Measurements from ENCODE around the gene ZDHHC14.
"Not testable (repeated sequence)": the region's sequence is repeated elsewhere in the genome, so short reads cannot be mapped to it uniquely, and the experiment has no call there.

ZDHHC14 gene

DNA sequence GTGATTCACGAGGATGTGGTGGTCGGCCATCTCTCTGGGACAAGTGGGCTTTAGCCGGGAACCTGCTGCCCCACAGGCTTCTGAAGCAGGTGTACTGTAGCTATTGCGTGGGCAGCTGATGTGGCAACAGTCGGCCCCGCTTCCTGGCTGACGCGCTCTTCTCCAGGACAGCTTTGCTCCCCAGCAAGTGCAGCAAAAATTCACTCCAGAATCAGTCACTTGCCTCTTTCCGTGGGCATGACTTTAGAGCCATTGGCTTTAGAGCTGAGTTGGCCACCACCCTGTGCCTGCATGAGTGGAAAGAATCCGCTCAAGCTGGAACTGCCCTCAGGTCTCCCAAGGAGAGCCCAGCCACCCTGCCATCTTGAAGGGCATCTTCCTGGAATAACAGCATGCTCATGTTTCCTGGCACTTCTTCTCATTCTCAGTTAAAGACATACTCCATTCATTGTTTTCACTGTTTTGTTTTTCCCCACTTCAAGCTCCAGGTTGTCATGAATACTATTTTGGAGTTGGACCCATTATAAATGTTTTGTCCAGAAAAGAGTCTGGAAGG lies 178.3 kb downstream of the ZDHHC14 start:
- Histone ChIP-seq H3K4me3 (ENCODE audit: severe bottlenecking) (no peak overlapping the region), H3K36me3 (ENCODE audit: low read depth) (no peaks in the 10 kb centered on the region), H3K9me3 (ENCODE audit: severe bottlenecking) (no peaks in the 10 kb centered on the region), H3K4me1 (ENCODE audit: insufficient read depth, poor library complexity, severe bottlenecking) (no peaks in the 10 kb centered on the region), H3K27ac (ENCODE audit: poor library complexity, severe bottlenecking) (no peak overlapping the region), H3K27me3 (ENCODE audit: insufficient read depth, poor library complexity, severe bottlenecking) (no peaks in the 10 kb centered on the region)
- TF ChIP-seq, protein P1, sequence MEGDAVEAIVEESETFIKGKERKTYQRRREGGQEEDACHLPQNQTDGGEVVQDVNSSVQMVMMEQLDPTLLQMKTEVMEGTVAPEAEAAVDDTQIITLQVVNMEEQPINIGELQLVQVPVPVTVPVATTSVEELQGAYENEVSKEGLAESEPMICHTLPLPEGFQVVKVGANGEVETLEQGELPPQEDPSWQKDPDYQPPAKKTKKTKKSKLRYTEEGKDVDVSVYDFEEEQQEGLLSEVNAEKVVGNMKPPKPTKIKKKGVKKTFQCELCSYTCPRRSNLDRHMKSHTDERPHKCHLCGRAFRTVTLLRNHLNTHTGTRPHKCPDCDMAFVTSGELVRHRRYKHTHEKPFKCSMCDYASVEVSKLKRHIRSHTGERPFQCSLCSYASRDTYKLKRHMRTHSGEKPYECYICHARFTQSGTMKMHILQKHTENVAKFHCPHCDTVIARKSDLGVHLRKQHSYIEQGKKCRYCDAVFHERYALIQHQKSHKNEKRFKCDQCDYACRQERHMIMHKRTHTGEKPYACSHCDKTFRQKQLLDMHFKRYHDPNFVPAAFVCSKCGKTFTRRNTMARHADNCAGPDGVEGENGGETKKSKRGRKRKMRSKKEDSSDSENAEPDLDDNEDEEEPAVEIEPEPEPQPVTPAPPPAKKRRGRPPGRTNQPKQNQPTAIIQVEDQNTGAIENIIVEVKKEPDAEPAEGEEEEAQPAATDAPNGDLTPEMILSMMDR (IDR thresholded peaks at IDR 0.05; ENCODE audit: poor library complexity, severe bottlenecking): no peak
- no peak for DNase-seq (ENCODE audit: low spot score)
- no peak for ATAC-seq (ENCODE audit: low read depth)

DNA sequence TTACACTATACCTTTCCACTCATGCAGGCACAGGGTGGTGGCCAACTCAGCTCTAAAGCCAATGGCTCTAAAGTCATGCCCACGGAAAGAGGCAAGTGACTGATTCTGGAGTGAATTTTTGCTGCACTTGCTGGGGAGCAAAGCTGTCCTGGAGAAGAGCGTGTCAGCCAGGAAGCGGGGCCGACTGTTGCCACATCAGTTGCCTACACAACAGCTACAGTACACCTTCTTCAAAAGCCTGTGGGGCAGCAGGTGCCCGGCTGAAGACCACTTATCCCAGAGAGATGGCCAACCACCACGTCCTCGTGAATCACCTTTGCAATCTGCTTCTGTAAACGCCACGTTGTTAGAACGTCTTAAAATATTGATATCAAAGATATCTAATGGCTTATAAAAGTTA lies 179.1 kb downstream of the ZDHHC14 start:
- not testable (repeated sequence) for H3K4me1 ChIP-seq (ENCODE audit: insufficient read depth, poor library complexity, severe bottlenecking); H3K27ac ChIP-seq (ENCODE audit: poor library complexity, severe bottlenecking); H3K4me3 ChIP-seq (ENCODE audit: severe bottlenecking); ATAC-seq (ENCODE audit: low read depth); H3K27me3 ChIP-seq (ENCODE audit: insufficient read depth, poor library complexity, severe bottlenecking); H3K36me3 ChIP-seq (ENCODE audit: low read depth); H3K9me3 ChIP-seq (ENCODE audit: severe bottlenecking); DNase-seq (ENCODE audit: low spot score)

DNA sequence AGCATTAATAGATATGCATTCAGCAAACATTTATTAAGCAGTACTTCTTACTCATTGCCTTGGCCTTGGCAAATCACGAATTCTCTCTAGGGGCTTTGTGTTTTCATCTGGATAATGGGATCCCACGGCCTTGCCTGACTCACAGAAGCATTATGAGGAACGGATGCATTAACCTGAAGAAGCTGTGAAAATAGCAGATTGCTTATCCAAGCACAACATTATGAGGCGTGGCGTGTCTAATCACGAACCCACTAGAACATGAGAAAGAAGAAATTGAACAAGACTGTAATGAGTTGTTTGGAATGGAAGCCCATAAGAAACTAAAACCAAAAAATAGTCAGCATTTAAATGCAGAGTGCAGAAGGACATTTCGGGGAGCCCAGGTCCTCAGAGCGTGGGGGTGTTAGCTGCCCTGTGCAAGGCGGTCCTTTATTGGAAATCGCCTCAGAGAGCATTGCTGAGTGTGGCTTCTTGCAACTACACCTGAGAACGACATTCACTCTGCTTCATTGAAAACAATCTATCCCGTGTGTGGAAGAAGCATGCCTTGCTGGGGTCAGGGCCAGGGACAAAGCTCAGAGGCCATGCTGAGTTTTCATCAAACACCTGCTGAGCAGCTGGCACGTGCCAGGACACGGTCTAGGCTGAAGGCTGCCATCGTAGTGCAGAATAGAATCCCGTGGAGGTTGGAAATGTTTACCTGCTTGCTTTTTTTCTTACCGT lies 179.9 kb downstream of the ZDHHC14 start:
- Histone ChIP-seq H3K27ac (ENCODE audit: poor library complexity, severe bottlenecking) (no peak overlapping the region), H3K27me3 (ENCODE audit: insufficient read depth, poor library complexity, severe bottlenecking) (no peaks in the 10 kb centered on the region), H3K4me1 (ENCODE audit: insufficient read depth, poor library complexity, severe bottlenecking) (no peaks in the 10 kb centered on the region), H3K36me3 (ENCODE audit: low read depth) (no peaks in the 10 kb centered on the region), H3K9me3 (ENCODE audit: severe bottlenecking) (no peaks in the 10 kb centered on the region), H3K4me3 (ENCODE audit: severe bottlenecking) (no peak overlapping the region)
- ATAC-seq (ENCODE audit: low read depth): no peak
- TF ChIP-seq, protein P1 (IDR thresholded peaks at IDR 0.05; ENCODE audit: poor library complexity, severe bottlenecking): no peak
- DNase-seq (ENCODE audit: low spot score): no peak

DNA sequence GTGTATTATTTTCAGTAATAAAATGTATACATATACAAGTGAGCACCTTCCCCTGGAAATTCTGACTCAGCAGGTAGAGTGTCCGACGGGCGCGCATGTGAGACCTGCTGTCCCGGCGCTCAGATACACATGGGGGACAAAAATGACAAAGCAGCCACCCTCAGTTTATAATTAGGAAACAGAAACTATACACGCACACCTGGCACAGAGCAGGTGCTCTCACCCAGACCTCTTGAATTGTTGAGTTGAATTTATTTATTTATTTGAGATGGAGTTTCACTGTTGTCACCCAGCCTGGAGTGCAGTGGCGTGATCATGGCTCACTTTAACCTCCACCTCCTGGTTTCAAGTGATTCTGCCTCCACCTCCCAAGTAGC lies 180.4 kb downstream of the ZDHHC14 start:
- DNase-seq (ENCODE audit: low spot score) (no peak), ATAC-seq (ENCODE audit: low read depth) (no peak)
- no peak overlapping the region for H3K27ac ChIP-seq (ENCODE audit: poor library complexity, severe bottlenecking)
- no peak overlapping the region for H3K4me3 ChIP-seq (ENCODE audit: severe bottlenecking)
- TF ChIP-seq, protein P1 (IDR thresholded peaks at IDR 0.05; ENCODE audit: poor library complexity, severe bottlenecking): no peak
- H3K36me3 ChIP-seq (ENCODE audit: low read depth): no peaks in the 10 kb centered on the region
- no peaks in the 10 kb centered on the region for H3K27me3 ChIP-seq (ENCODE audit: insufficient read depth, poor library complexity, severe bottlenecking)
- no peaks in the 10 kb centered on the region for H3K4me1 ChIP-seq (ENCODE audit: insufficient read depth, poor library complexity, severe bottlenecking)
- H3K9me3 ChIP-seq (ENCODE audit: severe bottlenecking): no peaks in the 10 kb centered on the region

DNA sequence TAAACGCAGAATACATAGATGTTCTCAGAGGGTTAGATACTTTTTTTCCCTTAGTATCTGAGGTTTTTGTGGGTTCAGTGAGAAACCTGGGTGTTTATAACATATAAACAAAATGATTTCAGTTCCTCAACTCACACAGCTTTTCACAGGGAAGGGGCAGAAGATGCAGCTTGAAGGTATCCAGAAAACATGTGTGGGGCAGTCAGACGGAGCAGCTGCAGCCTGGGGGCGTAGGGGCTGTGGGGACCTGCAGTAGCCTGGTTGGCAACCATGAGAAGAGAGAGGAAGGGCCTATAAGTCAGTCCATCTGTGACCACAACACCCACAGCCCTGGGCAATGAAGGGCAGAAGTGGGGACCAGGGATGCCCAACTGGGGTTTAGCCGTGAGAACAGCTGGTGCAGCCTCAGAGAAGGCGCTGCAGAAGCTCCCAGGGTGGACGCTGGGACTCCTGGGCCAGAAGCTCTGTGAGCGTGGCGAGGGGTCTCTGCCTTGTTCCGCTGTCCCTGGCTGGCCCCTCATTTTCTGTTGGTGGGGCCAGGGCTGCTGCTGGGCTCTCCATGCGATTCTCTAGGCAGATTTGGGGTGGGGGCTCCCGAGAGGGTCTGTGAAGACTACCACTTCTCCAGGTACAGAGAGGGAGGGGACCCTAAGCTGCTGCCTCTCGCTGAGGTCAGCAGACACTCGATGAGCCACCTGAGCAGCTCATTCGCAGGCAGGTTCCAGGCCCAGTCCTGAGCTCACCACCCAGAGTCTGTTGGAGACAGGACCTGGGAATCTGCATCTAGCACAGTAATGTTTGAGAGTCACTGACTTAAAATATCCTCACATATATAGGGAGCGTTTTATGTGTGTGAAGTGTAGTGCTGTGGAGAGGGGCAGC lies 181.2 kb downstream of the ZDHHC14 start:
- Histone ChIP-seq H3K9me3 (ENCODE audit: severe bottlenecking) (no peaks in the 10 kb centered on the region), H3K27ac (ENCODE audit: poor library complexity, severe bottlenecking) (no peak overlapping the region), H3K4me3 (ENCODE audit: severe bottlenecking) (no peak overlapping the region), H3K27me3 (ENCODE audit: insufficient read depth, poor library complexity, severe bottlenecking) (no peaks in the 10 kb centered on the region), H3K36me3 (ENCODE audit: low read depth) (no peaks in the 10 kb centered on the region), H3K4me1 (ENCODE audit: insufficient read depth, poor library complexity, severe bottlenecking) (no peaks in the 10 kb centered on the region)
- TF ChIP-seq, protein P1 (IDR thresholded peaks at IDR 0.05; ENCODE audit: poor library complexity, severe bottlenecking): no peak
- DNase-seq (ENCODE audit: low spot score) (no peak), ATAC-seq (ENCODE audit: low read depth) (no peak)
